Liver (tissue), 9 donors: ENCODE measurements around the gene EXOC8. TPM values are rescaled to one million over a fixed set of nuclear protein-coding genes. Genes with fewer than 3 reads are reported as not detected.

Source experiments
- DNase-seq: peaks from one replicate; pipeline ENCODE4 v3.0.0-alpha.2; 2017; ENCODE audit warnings: low spot score
- H3K27ac ChIP-seq, 2 donors: one replicate each; pipeline ENCODE4 v1.7.0; 2013; ENCODE audit warnings: inconsistent platforms in 2 of 2, low read length in 2 of 2, control low read depth in 1 of 2, low read depth in 1 of 2, mild to moderate bottlenecking in 1 of 2
- H3K27me3 ChIP-seq, 4 donors: one replicate each; pipeline versions ENCODE4 v1.6.1 to v1.7.0; 2013; ENCODE audit warnings: low read length in 3 of 4, inconsistent platforms in 1 of 4, mild to moderate bottlenecking in 1 of 4, moderate library complexity in 1 of 4; ENCODE audit not compliant: control insufficient read depth in 4 of 4, insufficient read depth in 4 of 4
- H3K36me3 ChIP-seq, 4 donors: one replicate each; pipeline versions ENCODE4 v1.6.1 to v1.7.0; 2013; ENCODE audit warnings: low read length in 3 of 4, mild to moderate bottlenecking in 3 of 4, low read depth in 1 of 4, moderate library complexity in 1 of 4; ENCODE audit not compliant: control insufficient read depth in 4 of 4, insufficient read depth in 3 of 4
- H3K4me1 ChIP-seq, 4 donors: one replicate each; pipeline versions ENCODE4 v1.6.1 to v1.7.0; 2013; ENCODE audit warnings: low read length in 3 of 4, mild to moderate bottlenecking in 3 of 4, moderate library complexity in 1 of 4; ENCODE audit not compliant: control insufficient read depth in 4 of 4, insufficient read depth in 4 of 4
- H3K4me3 ChIP-seq, 3 donors: one replicate each; pipeline versions ENCODE4 v1.6.1 to v1.7.0; 2013; ENCODE audit warnings: low read length in 3 of 3, control low read depth in 1 of 3, low read depth in 1 of 3, mild to moderate bottlenecking in 1 of 3
- H3K9ac ChIP-seq, 2 donors: one replicate each; pipeline ENCODE4 v1.7.0; 2013; ENCODE audit warnings: low read length in 2 of 2, mild to moderate bottlenecking in 2 of 2, moderate library complexity in 2 of 2, control low read depth in 1 of 2, low read depth in 1 of 2
- H3K9me3 ChIP-seq, 4 donors: one replicate each; pipeline versions ENCODE4 v1.6.1 to v1.7.0; 2013; ENCODE audit warnings: low read length in 3 of 4; ENCODE audit not compliant: control insufficient read depth in 4 of 4
- ATF3 ChIP-seq: IDR thresholded peaks from 2 replicates; pipeline ENCODE4 v1.6.1; 2016; ENCODE audit warnings: antibody characterized with exemption
- CTCF ChIP-seq: fragments of 150-350 bp; IDR thresholded peaks from 2 replicates; pipeline ENCODE4 v1.5.1; 2017; ENCODE audit warnings: improper control_type of control experiment, low read depth, low read length; ENCODE audit not compliant: missing input control
- EGR1 ChIP-seq, 2 donors: IDR thresholded peaks; 2 replicates each; pipeline ENCODE4 v1.6.1; 2016 to 2018; ENCODE audit warnings: antibody characterized with exemption in 2 of 2, low read depth in 2 of 2
- FOXA1 ChIP-seq: IDR thresholded peaks from 2 replicates; pipeline ENCODE4 v1.6.1; 2016; ENCODE audit warnings: antibody characterized with exemption
- FOXA2 ChIP-seq: IDR thresholded peaks from 2 replicates; pipeline ENCODE4 v1.6.1; 2016; ENCODE audit warnings: antibody characterized with exemption
- GABPA ChIP-seq, 2 donors: IDR thresholded peaks in 1 of 2; conservative IDR thresholded peaks in 1 of 2; 2 replicates each; pipeline ENCODE4 v1.6.1; 2016; ENCODE audit warnings: antibody characterized with exemption in 2 of 2, mild to moderate bottlenecking in 1 of 2, moderate library complexity in 1 of 2
- HNF4A ChIP-seq, 2 donors: conservative IDR thresholded peaks; 2 replicates each; pipeline ENCODE4 v1.6.1; 2016; ENCODE audit warnings: antibody characterized with exemption in 2 of 2, mild to moderate bottlenecking in 2 of 2
- HNF4G ChIP-seq: IDR thresholded peaks from 2 replicates; pipeline ENCODE4 v1.6.1; 2016; ENCODE audit warnings: antibody characterized with exemption
- JUND ChIP-seq, 2 donors: IDR thresholded peaks; 2 replicates each; pipeline ENCODE4 v1.6.1; 2016; ENCODE audit warnings: antibody characterized with exemption in 2 of 2
- MAX ChIP-seq: IDR thresholded peaks from 2 replicates; pipeline ENCODE4 v1.6.1; 2016; ENCODE audit warnings: antibody characterized with exemption
- NR2F2 ChIP-seq: IDR thresholded peaks from 2 replicates; pipeline ENCODE4 v1.6.1; 2016; ENCODE audit warnings: antibody characterized with exemption
- RAD21 ChIP-seq, 2 donors: IDR thresholded peaks; 2 replicates each; pipeline ENCODE4 v1.6.1; 2016; ENCODE audit warnings: antibody characterized with exemption in 2 of 2, mild to moderate bottlenecking in 2 of 2
- REST ChIP-seq: IDR thresholded peaks from 2 replicates; pipeline ENCODE4 v1.6.1; 2016; ENCODE audit warnings: antibody characterized with exemption, mild to moderate bottlenecking
- RXRA ChIP-seq, 2 donors: IDR thresholded peaks; 2 replicates each; pipeline ENCODE4 v1.6.1; 2017 to 2018; ENCODE audit warnings: antibody characterized with exemption in 2 of 2, mild to moderate bottlenecking in 1 of 2
- SP1 ChIP-seq: IDR thresholded peaks from 2 replicates; pipeline ENCODE4 v1.6.1; 2018; ENCODE audit warnings: antibody characterized with exemption, mild to moderate bottlenecking
- TAF1 ChIP-seq: conservative IDR thresholded peaks from 2 replicates; pipeline ENCODE4 v1.6.1; 2016; ENCODE audit warnings: antibody characterized with exemption, mild to moderate bottlenecking
- YY1 ChIP-seq: IDR thresholded peaks from 2 replicates; pipeline ENCODE4 v1.6.1; 2016; ENCODE audit warnings: antibody characterized with exemption, mild to moderate bottlenecking
- ZBTB33 ChIP-seq: IDR thresholded peaks from 2 replicates; pipeline ENCODE4 v1.6.1; 2016; ENCODE audit warnings: antibody characterized with exemption
- WGBS: extraction: QIAGEN DNeasy Blood & Tissue Kit; methylation state at CpG from one replicate; pipeline ENCODE4 v1.1.7; 2013; 5-methylcytosine and 5-hydroxymethylcytosine counted together
- polyA plus RNA-seq, 2 donors: library from polyadenylated mRNA; stranded (reverse) in 1 of 2; unstranded in 1 of 2; fragments of 200-250 nt in 1 of 2; fragments of >200 nt in 1 of 2; fragmentation: Nextera tagmentation in 1 of 2; extraction: Ambion mirVana in 1 of 2; gene quantifications; one replicate each; pipeline versions ENCODE4 v1.2.1 to v1.2.3, GENCODE V29; 2013 to 2015
- total RNA-seq, 2 donors: library from RNA; depleted of rRNA; stranded (reverse); fragments of >200 nt; gene quantifications; one replicate each; pipeline ENCODE4 v1.2.3, GENCODE V29; 2014
- donor health status: healthy.
- donor health status: healthy.
- donor health status: healthy.
- donor health status: healthy.
- donor health status: healthy.

The EXOC8 gene
- total and polyA plus RNA-seq, 4 donors, result 1.6 to 13.4 (median 7.5) TPM

- TF ChIP-seq RXRA (IDR thresholded peaks at IDR 0.05), result peak; percentile 76 to 80
- TF ChIP-seq SP1, result peak; percentile 55
- TF ChIP-seq YY1, result no peak
- TF ChIP-seq GABPA (IDR thresholded peaks at IDR 0.05 in 1 of 2, conservative IDR thresholded peaks at IDR 0.05 in 1 of 2), result no peak
- TF ChIP-seq MAX, result peak; percentile 12
- peak; percentile 39 to 42 for TF ChIP-seq HNF4A (conservative IDR thresholded peaks at IDR 0.05)
- no peak for TF ChIP-seq REST
- TF ChIP-seq HNF4G, result no peak
- TF ChIP-seq JUND (IDR thresholded peaks at IDR 0.05), result peak in 1 of 2 donors; percentile 36
- TF ChIP-seq FOXA2, result peak; percentile 72
- no peak for TF ChIP-seq TAF1
- TF ChIP-seq CTCF, result no peak
- no peak for TF ChIP-seq RAD21 (IDR thresholded peaks at IDR 0.05)
- TF ChIP-seq ATF3, result no peak
- peak; percentile 24 for TF ChIP-seq FOXA1
- no peak for TF ChIP-seq EGR1 (IDR thresholded peaks at IDR 0.05; ENCODE audit: low read depth in 2 of 2)
- TF ChIP-seq NR2F2, result no peak
- no peak for TF ChIP-seq ZBTB33
- H3K27me3 ChIP-seq, result no peaks in the 10 kb centered on the region
- WGBS, result 56% methylated on average over 2 of the region's 2 CpGs
- no peak for DNase-seq
- H3K9ac ChIP-seq, result no peak overlapping the region
- H3K4me3 ChIP-seq, result no peak overlapping the region
- H3K9me3 ChIP-seq, result no peaks in the 10 kb centered on the region
- peak overlapping the region in 1 of 2 donors; percentile 46 for H3K27ac ChIP-seq
- H3K36me3 ChIP-seq, result no peaks in the 10 kb centered on the region
- peaks cover 10 to 27% (median 19%) of the 10 kb centered on the region in 4 donors for H3K4me1 ChIP-seq
Measured at GRCh38 chr1:231385416-231385748, 47.7 kb upstream of the EXOC8 start.
